HepG2 (cell line): ENCODE measurements around the gene SUMO1. TPM values are rescaled to one million over a fixed set of nuclear protein-coding genes. Genes with fewer than 3 reads are reported as not detected.

Experiments used
- ATAD3A ChIP-seq: sonication (generic); formaldehyde crosslinking; IDR thresholded peaks from 2 replicates; pipeline ENCODE4 v1.4.0; 2020; ENCODE audit warnings: missing genetic modification reagents
- BRF2 ChIP-seq: sonication (generic); formaldehyde crosslinking; IDR thresholded peaks from 2 replicates; pipeline ENCODE4 v1.8.1; 2022; ENCODE audit warnings: mild to moderate bottlenecking, missing genetic modification reagents
- DMAP1 ChIP-seq: IDR thresholded peaks from 2 replicates; pipeline ENCODE4 v1.6.1; 2016
- FOXP4 ChIP-seq: sonication (generic); formaldehyde crosslinking; IDR thresholded peaks from 2 replicates; pipeline ENCODE4 v1.4.0; 2020; ENCODE audit warnings: missing genetic modification reagents
- MEIS1 ChIP-seq: sonication (generic); formaldehyde crosslinking; IDR thresholded peaks from 2 replicates; pipeline ENCODE4 v1.9.0; 2021; ENCODE audit warnings: mild to moderate bottlenecking, missing genetic modification reagents, moderate library complexity, borderline replicate concordance
- PLSCR1 ChIP-seq: sonication (generic); formaldehyde crosslinking; IDR thresholded peaks from 2 replicates; pipeline ENCODE4 v1.5.0; 2020; ENCODE audit warnings: missing genetic modification reagents, mild to moderate bottlenecking, borderline replicate concordance
- TP53 ChIP-seq: sonication (generic); formaldehyde crosslinking; conservative IDR thresholded peaks from 2 replicates; pipeline ENCODE4 v1.4.0; 2020; ENCODE audit warnings: missing genetic modification reagents
- XRCC5 ChIP-seq: fragments of 200-400 bp; formaldehyde crosslinking; optimal IDR thresholded peaks from 2 replicates; pipeline ENCODE3; 2017; ENCODE audit warnings: mild to moderate bottlenecking, low read length
- ZKSCAN5 ChIP-seq: sonication (generic); formaldehyde crosslinking; IDR thresholded peaks from 2 replicates; pipeline ENCODE4 v1.5.1; 2020; ENCODE audit warnings: mild to moderate bottlenecking, missing genetic modification reagents
- ZNF333 ChIP-seq: sonication (generic); formaldehyde crosslinking; IDR thresholded peaks from 2 replicates; pipeline ENCODE4 v1.4.0; 2020; ENCODE audit warnings: mild to moderate bottlenecking, missing genetic modification reagents, borderline replicate concordance
- ZNF460 ChIP-seq: sonication (generic); formaldehyde crosslinking; IDR thresholded peaks from 2 replicates; pipeline ENCODE4 v1.5.1; 2020; ENCODE audit warnings: missing genetic modification reagents, mild to moderate bottlenecking, borderline replicate concordance
- ZNF569 ChIP-seq: sonication (generic); formaldehyde crosslinking; IDR thresholded peaks from 2 replicates; pipeline ENCODE4 v1.5.0; 2020; ENCODE audit warnings: mild to moderate bottlenecking, missing genetic modification reagents, moderate library complexity, borderline replicate concordance
- polyA plus RNA-seq, 8 experiments: library from polyadenylated mRNA; depleted of rRNA in 3 of 8; stranded (reverse) in 7 of 8; unstranded in 1 of 8; fragments of >200 nt; fragmentation: Illumina TruSeq in 4 of 8; extraction: Trizol in 4 of 8; gene quantifications; 2 replicates each; pipeline versions ENCODE4 v1.2.1 to v1.2.3, GENCODE V29; 2011 to 2016; ENCODE audit warnings: low read depth in 4 of 8, missing spikeins in 1 of 8, mixed read lengths in 1 of 8; ENCODE audit not compliant: insufficient read depth in 1 of 8
- total RNA-seq, 5 experiments: library from RNA; depleted of rRNA; stranded (reverse); fragments of >200 nt; fragmentation: Illumina TruSeq; extraction: Trizol; gene quantifications; 2 replicates each; pipeline ENCODE4 v1.2.3, GENCODE V29; 2016; ENCODE audit warnings: low read depth in 1 of 5
- TF ChIP-seq, protein P1 (sequence below): sonication (generic); formaldehyde crosslinking; IDR thresholded peaks from 2 replicates; pipeline ENCODE4 v1.4.0; 2020; ENCODE audit warnings: mild to moderate bottlenecking, low read depth, missing genetic modification reagents
- TF ChIP-seq, protein P2 (sequence below): sonication (generic); formaldehyde crosslinking; IDR thresholded peaks from 2 replicates; pipeline ENCODE4 v1.4.0; 2020; ENCODE audit warnings: missing genetic modification reagents, mild to moderate bottlenecking, borderline replicate concordance
- TF ChIP-seq, protein P3 (sequence below): sonication (generic); formaldehyde crosslinking; IDR thresholded peaks from 2 replicates; pipeline ENCODE4; 2020; ENCODE audit warnings: missing genetic modification reagents, mild to moderate bottlenecking, borderline replicate concordance

The SUMO1 gene
- total and polyA plus RNA-seq, 2 of the 13 experiments (the other 11 are each of a cell fraction or from before 2014, with no cell fraction given), result 101 to 173 TPM

DNA sequence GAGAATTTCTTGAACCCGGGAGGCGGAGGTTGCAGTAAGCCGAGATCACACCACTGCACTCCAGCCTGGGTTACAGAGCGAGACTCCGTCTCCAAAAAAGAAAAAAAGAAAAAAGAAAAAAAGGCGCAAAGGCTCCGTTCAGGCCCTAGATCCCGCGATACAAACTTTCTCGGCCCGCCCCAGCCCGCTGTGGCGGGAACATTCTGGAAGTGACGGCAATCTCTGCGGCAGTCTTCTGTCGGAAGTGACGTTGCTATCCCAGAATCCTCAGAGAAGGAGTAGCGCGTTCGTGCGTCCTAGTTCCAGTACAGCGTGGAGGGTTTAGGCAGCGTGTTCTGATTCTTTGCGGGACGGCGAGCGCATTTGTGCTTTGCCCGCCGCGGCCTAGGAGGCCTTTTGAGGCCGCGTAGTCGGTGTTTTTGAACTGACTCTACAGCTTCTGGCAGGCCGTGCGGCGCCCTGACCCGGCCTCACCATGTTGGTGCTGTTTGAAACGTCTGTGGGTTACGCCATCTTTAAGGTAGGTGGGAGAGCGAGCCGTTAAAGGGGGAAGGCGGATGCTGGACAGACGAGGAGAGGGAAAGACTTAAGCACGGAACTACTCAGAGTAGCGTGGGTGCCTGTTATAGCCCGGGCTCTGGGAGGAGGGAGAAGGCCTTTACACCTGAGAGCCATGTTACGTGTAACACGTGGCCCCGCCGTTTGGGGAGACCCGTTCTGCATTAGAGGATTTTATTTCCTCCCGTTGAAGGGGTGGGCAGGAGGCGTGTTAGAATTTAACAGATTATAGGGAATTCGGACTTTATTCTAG lies 27.3 kb upstream of the SUMO1 start, which contains the start of gene NOP58 (continued):
- no peak for TF ChIP-seq PLSCR1 (CRISPR knock-in tag)
- peak; percentile 88 for TF ChIP-seq BRF2
- TF ChIP-seq ZNF460 (CRISPR knock-in tag), result peak; percentile 14; the same call in 1 of the 2 replicates
- no peak for TF ChIP-seq ZNF569 (CRISPR knock-in tag)
- TF ChIP-seq, protein P1, sequence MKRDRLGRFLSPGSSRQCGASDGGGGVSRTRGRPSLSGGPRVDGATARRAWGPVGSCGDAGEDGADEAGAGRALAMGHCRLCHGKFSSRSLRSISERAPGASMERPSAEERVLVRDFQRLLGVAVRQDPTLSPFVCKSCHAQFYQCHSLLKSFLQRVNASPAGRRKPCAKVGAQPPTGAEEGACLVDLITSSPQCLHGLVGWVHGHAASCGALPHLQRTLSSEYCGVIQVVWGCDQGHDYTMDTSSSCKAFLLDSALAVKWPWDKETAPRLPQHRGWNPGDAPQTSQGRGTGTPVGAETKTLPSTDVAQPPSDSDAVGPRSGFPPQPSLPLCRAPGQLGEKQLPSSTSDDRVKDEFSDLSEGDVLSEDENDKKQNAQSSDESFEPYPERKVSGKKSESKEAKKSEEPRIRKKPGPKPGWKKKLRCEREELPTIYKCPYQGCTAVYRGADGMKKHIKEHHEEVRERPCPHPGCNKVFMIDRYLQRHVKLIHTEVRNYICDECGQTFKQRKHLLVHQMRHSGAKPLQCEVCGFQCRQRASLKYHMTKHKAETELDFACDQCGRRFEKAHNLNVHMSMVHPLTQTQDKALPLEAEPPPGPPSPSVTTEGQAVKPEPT (CRISPR knock-in tag), result peak; percentile 61; the same call in 1 of the 2 replicates
- peak; percentile 43 for TF ChIP-seq XRCC5
- peak; percentile 71 for TF ChIP-seq MEIS1 (CRISPR knock-in tag)
- TF ChIP-seq DMAP1, result peak; percentile 100
- no peak; the same call in none of the 2 replicates for TF ChIP-seq FOXP4
- TF ChIP-seq ZKSCAN5 (CRISPR knock-in tag), result no peak
- no peak for TF ChIP-seq ATAD3A (CRISPR knock-in tag)
- TF ChIP-seq TP53 (CRISPR knock-in tag), result 0 out of 2 replicates have a peak, but pooled peaks have one; percentile 62
- peak; percentile 83 for TF ChIP-seq ZNF333
- TF ChIP-seq, protein P2, sequence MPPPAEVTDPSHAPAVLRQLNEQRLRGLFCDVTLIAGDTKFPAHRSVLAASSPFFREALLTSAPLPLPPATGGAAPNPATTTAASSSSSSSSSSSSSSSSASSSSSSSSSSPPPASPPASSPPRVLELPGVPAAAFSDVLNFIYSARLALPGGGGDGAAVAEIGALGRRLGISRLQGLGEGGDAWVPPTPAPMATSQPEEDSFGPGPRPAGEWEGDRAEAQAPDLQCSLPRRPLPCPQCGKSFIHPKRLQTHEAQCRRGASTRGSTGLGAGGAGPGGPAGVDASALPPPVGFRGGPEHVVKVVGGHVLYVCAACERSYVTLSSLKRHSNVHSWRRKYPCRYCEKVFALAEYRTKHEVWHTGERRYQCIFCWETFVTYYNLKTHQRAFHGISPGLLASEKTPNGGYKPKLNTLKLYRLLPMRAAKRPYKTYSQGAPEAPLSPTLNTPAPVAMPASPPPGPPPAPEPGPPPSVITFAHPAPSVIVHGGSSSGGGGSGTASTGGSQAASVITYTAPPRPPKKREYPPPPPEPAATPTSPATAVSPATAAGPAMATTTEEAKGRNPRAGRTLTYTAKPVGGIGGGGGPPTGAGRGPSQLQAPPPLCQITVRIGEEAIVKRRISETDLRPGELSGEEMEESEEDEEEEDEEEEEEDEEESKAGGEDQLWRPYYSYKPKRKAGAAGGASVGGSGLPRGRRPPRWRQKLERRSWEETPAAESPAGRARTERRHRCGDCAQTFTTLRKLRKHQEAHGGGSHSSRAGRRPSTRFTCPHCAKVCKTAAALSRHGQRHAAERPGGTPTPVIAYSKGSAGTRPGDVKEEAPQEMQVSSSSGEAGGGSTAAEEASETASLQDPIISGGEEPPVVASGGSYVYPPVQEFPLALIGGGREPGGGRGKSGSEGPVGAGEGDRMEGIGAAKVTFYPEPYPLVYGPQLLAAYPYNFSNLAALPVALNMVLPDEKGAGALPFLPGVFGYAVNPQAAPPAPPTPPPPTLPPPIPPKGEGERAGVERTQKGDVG (CRISPR knock-in tag), result peak; percentile 94
- TF ChIP-seq, protein P3, sequence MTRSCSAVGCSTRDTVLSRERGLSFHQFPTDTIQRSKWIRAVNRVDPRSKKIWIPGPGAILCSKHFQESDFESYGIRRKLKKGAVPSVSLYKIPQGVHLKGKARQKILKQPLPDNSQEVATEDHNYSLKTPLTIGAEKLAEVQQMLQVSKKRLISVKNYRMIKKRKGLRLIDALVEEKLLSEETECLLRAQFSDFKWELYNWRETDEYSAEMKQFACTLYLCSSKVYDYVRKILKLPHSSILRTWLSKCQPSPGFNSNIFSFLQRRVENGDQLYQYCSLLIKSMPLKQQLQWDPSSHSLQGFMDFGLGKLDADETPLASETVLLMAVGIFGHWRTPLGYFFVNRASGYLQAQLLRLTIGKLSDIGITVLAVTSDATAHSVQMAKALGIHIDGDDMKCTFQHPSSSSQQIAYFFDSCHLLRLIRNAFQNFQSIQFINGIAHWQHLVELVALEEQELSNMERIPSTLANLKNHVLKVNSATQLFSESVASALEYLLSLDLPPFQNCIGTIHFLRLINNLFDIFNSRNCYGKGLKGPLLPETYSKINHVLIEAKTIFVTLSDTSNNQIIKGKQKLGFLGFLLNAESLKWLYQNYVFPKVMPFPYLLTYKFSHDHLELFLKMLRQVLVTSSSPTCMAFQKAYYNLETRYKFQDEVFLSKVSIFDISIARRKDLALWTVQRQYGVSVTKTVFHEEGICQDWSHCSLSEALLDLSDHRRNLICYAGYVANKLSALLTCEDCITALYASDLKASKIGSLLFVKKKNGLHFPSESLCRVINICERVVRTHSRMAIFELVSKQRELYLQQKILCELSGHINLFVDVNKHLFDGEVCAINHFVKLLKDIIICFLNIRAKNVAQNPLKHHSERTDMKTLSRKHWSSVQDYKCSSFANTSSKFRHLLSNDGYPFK, result peak; percentile 93
